NCI-H1694 (cell line): ENCODE measurements around the gene USP32.

Experiments used
- DNase-seq: peaks from one replicate; lab custom pipeline; 2025; lab: John Stamatoyannopoulos, UW

USP32 gene

DNA sequence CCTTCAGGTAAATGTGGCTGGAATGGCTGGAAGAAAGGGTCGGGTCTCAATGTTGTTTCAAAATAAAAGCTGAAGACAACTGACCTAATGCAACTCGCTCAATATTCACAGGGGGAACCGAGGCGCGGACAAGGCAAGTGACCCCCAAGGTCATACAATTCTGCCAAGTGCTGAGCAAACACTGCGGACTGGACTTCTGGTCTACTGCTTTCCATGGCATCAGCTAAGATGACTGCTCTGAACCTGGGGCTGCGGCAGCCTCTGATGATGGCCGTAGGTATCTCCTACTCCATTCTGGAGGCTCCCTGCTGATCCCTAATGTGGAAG, 220.2 kb downstream of the USP32 start:
- DNase-seq = no peak

DNA sequence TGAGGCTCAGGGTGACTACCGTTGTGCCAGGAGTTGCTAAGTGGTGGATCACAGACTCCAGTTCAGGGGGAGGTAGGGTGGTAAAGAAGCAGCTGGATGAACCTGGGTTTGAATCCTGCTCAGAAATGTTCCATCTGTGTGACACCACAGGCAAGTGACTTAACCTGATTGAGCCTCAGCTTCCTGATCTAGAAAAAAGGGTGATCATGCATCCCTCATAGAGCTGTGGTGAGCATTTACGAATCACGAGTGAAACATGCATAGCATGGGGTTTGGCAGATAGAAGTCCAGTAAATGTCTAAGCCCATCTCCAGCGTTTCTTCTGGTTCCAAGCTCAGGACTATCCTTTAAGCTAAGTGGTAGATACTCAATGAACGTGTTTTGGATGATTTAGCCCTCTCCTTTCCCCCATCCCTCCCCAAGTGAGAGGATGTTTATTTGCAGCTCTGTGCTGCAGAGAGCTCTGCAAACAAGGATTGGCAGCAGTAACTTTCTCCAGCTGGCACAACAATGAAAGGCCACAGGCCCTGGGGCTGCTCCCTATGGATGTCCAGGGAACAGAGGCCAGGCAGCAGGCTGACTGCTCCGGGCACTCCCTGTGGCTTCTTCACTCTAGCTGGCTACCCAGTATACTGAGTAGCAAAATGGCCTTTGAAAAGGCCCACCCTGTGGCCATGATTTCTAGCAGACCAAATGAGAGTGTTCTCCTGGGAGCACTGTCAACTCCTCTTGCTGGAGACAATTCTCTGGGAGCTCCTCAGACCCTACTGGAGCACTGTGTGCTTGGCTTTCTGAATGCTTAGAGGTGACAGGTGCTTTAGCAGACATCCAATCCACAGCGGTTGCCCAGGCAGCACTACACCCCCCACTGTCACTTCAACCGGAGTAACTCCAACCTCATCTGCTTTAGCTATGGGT, 220.8 kb downstream of the USP32 start:
- no peak for DNase-seq

GRCh38 chr17:60169921-60170817, 221.8 kb downstream of the USP32 start:
- no peak for DNase-seq

DNA sequence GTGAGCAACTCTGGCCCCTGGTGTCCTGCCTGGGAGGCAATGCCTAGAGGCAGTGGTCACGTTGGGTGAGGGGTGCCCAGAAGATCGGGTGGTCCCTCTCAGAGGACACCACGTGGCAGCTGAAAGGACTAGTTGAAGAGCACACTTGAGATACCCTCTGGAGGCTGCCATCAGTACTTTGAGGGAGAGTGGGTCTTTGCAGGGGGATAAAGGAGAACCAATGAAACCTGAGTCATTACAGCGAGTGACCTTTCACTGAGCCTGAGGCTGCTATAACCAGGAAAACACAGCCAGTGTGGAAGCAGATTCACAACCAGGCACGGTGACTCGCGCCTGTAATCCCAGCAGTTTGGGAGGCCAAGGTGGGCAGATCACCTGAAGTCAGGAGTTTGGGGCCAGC, 223.3 kb downstream of the USP32 start:
- no peak for DNase-seq

DNA sequence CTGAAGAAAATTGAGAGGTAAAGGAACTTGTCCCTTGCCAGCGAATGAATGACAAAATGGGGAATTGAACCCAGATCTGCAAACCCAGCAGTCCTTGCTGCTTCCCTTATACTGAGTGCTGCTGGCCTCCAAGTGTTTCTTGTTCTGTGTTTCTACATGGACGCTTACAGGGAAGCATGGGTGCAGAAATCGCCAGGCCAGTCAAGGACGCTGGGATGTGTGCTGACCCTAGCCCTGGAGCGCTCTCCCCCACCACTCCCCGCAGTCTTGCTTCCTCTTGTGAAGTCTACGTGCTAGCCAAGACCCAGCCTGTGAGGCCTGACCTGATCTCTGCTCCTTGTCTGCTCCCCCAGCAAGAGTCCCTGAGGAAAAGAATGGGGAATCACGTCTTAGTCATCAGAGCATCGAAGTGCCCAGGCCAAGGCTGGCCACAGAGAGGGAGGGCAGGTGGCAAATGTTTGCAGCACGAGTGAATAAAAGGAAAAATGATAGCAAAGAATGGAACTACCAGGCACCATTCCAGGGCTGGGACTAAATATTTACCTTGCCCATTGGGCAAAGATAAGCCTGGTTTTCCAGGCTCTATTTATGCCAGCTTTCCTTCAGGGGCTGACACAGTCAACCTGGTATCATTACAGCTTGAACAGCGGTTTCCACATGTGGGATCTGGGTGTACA, 224.7 kb downstream of the USP32 start:
- DNase-seq = no peak

DNA sequence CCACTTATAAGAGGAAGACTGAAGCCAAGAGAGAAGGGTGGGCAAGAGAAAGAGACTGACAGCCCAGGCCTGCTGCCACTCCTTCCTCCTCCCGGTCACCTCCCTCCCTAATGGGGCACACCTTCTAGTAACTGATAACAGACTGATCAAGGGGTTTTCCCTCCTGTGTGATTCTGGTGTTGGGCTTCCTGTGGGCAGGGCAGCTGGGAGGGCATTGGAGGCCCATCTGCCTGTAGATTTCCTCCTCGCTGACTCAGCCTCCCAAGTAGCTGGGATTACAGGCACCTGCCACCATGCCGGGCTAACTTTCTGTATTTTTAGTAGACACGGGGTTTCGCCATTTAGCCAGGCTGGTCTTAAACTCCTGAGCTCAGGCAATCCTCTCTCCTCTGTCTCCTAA, 226.0 kb downstream of the USP32 start:
- DNase-seq = no peak

DNA sequence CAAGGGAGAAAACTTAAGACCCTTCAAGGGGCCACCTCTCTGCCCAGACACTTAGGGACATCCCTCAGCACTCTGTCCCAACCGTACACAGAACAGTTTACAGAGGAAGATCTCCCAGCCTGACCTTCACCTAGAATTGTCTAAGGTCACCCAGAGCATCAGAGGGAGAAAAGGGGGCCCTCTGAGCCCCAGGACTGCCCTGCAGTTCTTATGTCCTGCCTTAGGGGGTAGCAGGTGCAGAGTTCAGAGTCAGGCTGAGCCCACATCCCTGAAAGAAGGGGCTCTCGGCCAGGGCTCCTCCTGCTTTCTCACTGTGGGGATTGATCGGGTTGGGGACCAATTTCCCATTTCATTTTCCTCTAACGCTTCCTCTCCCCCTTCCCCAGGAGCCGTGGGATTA, 226.7 kb downstream of the USP32 start:
- no peak for DNase-seq

DNA sequence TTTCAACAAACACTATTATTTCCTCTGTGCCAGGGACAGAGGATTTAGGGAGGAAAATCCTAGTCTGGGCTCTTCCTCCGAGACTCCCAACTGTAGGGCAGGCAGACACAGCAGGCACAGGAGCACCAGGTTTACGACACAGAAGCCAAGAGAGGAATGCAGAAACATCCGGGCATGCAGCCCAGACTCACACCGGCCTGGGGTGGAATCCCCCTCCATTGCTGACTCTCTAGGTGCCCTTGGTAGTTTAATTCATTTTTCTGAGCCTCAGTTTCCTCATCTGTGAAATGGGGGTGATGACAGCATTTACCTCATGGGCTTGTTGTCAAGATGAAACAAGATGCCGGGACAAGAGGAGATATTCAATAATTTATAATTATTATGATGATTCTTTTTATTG, 227.2 kb downstream of the USP32 start:
- no peak for DNase-seq

DNA sequence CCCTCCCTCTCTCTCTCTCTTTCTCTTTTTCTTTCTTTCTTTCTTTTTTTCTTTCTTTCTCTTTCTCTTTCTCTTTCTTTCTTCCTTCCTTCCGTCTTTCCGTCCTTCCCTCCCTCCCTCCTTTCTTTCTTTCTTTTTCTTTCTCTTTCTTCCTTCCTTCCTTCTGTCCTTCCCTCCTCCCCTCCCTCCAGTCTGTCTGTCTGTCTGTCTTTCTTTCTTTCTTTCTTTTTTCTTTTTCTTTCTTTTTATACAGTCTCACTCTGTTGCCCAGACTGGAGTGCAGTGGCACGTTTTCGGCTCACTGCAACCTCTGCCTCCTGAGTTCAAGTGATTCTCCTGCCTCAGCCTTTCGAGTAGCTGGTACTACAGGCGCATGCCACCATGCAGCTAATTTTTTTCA, 227.8 kb downstream of the USP32 start:
- DNase-seq = no peak

- no peak for DNase-seq
Observed at GRCh38 chr17:60163108-60163784, 228.7 kb downstream of the USP32 start.

DNA sequence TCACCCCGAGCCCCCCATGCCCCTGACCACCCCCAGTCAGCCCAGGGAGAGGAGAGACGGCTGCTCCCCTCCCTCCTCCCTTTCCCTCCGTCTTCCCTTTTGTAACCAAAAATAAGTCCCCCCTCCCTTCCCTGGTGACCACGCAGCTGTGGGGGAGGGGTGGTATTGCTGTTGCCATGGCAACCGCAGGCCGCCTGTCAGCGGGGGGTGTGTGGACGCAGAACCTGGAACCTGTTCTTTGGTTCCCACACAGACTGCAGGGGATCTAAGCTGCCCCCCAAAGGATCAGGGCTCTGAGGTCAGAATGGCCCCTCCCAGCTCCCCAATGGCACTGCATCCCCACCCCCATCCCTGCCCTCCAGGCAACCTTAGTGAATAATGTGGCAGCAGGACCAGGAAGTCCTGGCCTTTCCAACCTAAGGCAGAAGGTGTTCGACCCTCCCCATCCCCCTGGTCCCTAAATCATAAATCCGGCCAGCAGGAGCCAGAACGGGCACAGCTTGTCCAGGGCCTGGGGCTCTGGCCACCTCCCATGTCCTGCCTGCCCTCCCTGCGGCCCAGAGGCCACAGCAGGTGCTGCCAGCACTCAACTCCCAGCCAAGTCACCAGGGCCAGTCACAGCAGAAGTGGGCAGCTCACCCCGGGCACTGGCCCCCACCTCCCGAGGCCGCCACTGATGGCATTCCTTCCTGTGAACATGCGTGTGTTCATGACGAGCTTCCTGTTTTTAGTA, 230.2 kb downstream of the USP32 start:
- no peak for DNase-seq

- no peak for DNase-seq
Observed at GRCh38 chr17:60160829-60161501, 231.0 kb downstream of the USP32 start.

DNA sequence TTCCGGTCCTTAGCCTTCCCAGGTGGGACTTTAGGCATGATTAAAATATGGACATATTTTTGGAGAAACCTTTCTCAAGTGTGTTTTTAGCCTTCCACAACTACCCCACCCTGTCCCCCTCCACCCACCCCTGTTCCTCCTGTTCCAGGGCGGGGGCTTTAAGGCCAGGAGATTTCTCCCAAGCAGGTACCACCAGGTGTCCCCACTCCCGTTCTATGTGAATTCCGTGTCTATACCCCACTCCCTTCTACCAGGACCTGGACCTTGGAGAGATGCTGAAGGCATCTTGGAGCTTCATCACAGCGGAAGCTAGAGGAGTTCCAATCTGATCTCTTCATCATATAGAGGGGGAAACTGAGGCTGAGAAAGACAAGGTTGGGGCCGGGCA, 232.5 kb downstream of the USP32 start:
- DNase-seq = no peak

- DNase-seq = no peak
Observed at GRCh38 chr17:60158751-60159478, 233.0 kb downstream of the USP32 start.

GRCh38 chr17:60157487-60158040, 234.4 kb downstream of the USP32 start:
- no peak for DNase-seq

GRCh38 chr17:60156746-60157145, 235.2 kb downstream of the USP32 start:
- no peak for DNase-seq

DNA sequence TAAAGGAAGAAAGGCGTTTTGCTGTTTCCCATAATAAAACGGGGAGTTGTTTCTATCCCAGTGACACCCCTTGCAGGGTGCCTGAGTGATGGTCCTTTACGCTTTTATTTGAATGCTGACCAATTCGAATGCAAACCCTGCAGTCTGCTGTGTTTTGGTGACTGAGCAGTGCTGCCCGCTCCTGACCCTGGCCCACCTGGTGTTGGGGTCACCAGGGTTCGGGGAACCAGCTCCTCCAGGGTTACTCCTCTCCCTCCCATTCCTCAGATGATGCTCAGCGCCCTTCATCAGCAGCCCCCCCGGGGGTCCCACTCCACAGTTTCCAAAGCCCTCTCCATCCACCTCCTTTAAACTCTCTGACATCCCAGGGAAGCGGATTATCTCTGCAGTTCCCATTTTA, 236.1 kb downstream of the USP32 start:
- DNase-seq = no peak

DNA sequence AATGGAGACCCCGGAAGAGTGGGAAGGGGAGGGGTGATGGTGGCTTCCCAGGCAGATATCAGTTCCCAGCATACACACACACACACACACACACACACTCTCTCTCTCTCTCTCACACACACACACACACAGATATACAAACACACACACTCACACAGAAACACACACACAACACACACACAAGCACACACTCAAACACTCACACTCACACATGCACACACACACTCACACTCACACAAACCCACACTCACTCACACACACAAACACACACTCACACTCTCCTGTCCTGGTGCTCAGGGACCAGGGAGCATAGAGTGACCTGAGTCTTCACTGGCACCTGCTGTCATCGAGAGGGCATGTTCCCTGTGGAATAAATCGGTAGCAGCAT, 236.5 kb downstream of the USP32 start:
- no peak for DNase-seq

GRCh38 chr17:60154616-60155426, 237.1 kb downstream of the USP32 start:
- DNase-seq = no peak
